Retina (tissue), 1 donor: ENCODE data around the gene ATP1B3.
"Not testable (repeated sequence)": the region's sequence is repeated elsewhere in the genome, so short reads cannot be mapped to it uniquely, and the experiment has no call there.

ENCODE experiments used
- DNase-seq: peaks from one replicate; pipeline ENCODE4 v3.0.0-alpha.2; 2016

Gene ATP1B3

GRCh38 chr3:141909408-141909807 lies 33.0 kb downstream of the ATP1B3 start:
- no peak for DNase-seq

- DNase-seq: not testable (repeated sequence)
These were observed 33.5 kb downstream of the ATP1B3 start for GRCh38 chr3:141909986-141910385.

DNA sequence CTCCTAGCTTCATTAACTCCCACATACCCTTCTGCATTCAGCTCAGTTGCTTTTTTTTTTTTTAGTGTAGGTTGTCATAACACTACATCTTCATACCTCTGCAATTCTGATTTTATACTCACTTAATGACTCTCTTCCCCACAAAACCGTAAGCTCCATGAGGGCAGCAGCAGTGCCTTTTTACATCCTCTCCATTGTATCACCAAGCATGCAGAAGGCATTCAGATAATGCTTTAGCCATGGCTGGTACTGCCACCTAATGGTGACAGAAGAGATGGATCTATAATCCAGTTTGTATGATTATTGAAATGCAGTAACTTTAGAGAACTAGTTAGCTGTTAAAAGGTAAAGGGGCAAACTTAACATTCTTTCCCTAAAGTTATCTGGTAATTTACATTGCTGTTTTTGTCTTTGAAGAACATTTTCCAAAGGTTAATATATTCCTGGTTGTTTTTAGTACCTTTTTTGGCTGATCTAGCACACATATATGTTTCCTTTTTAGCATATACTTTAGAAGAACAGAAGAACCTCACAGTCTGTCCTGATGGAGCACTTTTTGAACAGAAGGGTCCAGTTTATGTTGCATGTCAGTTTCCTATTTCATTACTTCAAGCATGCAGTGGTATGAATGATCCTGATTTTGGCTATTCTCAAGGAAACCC lies 36.8 kb downstream of the ATP1B3 start:
- no peak for DNase-seq

- DNase-seq: no peak
These were observed 37.9 kb downstream of the ATP1B3 start for GRCh38 chr3:141914311-141914710.

DNA sequence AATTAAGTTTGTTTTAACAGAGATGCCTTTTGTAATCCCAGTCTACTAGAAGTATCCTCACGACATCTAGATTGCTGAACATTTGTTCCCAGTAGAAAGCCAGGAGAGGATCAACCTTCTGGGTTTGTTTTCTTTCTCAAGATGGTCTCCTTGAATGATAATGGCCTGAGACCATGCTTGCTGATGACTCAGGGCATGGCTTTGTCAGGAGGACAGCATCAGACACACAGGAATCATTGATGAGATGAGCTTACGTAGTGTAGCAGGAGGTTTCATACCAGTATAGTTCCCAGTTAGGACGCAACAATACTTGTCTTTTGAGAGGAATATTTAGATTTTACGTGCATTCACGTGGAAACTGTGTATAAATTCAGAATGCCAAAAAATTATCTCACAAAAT lies 38.6 kb downstream of the ATP1B3 start:
- DNase-seq: no peak

DNA sequence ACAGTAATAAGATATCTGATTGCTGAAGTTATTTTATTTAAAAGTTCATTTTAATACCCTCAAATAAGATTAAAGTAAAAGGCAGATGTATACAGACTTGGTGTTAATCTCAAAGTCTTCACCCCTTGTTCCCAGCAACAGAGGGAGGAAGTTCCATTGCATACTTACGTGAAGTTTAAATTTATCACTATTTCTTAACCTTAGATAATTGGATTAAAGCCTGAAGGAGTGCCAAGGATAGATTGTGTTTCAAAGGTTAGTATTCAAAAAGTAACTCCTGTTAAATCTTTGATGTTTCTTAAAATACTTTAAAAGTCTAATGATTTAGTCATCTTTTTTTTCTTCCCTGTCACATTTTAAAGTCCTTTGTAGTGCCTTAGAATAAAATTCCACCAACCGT lies 39.3 kb downstream of the ATP1B3 start:
- DNase-seq: no peak

- DNase-seq: no peak
These were observed 44.3 kb downstream of the ATP1B3 start for GRCh38 chr3:141920701-141921100.

GRCh38 chr3:141921316-141921715 lies 44.9 kb downstream of the ATP1B3 start:
- no peak for DNase-seq

GRCh38 chr3:141925677-141926076 lies 49.2 kb downstream of the ATP1B3 start:
- DNase-seq: not testable (repeated sequence)

DNA sequence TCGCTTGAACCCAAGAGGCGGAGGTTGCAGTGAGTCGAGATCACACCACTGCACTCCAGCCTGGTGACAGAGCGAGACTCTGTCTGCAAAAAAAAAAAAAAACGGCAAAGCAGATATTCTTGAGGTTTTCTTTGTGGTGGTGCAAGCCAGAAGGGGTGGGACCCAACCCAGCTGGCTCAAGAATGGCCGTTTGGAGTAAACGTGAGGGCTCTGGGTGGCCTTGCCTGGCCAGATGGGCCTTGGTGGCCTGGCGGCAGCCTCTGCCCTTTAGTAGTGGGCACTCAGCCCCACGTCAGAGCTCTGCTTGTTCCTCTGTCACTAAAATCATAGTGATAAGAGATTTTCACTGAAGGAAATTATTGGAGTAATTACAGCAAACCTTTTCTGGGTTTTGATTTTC lies 50.5 kb downstream of the ATP1B3 start:
- DNase-seq: no peak

- DNase-seq: no peak
These were observed 52.3 kb downstream of the ATP1B3 start for GRCh38 chr3:141928631-141929270.

GRCh38 chr3:141929341-141929995 lies 53.0 kb downstream of the ATP1B3 start:
- DNase-seq: no peak

GRCh38 chr3:141930801-141931200 lies 54.4 kb downstream of the ATP1B3 start:
- DNase-seq: no peak

- no peak for DNase-seq
These were observed 57.2 kb downstream of the ATP1B3 start for GRCh38 chr3:141933421-141934300.

- no peak for DNase-seq
These were observed 57.9 kb downstream of the ATP1B3 start for GRCh38 chr3:141934354-141934753.

DNA sequence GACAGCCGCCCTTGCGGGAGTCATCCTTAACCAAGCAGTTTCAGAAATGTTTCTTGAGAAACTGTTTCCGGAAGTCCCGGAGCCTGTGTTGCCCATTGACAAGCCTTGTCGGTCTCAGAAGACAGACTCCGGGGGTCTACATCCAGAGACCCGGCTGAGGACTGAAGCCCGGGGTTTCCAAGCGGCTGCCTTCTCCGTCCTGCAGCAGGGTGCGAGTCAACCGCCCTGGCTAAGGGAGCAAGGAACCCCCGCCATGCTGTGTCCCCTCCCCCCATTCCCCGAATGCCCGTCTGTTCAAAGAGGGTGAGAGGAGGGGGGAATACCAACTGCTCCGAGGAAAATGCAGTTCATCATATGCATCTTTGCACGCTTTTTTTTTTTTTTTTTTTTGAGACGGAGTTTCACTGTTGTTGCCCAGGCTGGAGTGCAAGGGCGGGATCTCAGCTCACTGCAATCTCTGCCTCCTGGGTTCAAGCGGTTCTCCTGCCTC lies 61.6 kb downstream of the ATP1B3 start:
- DNase-seq: no peak

- no peak for DNase-seq
These were observed 63.3 kb downstream of the ATP1B3 start for GRCh38 chr3:141939759-141940158.

DNA sequence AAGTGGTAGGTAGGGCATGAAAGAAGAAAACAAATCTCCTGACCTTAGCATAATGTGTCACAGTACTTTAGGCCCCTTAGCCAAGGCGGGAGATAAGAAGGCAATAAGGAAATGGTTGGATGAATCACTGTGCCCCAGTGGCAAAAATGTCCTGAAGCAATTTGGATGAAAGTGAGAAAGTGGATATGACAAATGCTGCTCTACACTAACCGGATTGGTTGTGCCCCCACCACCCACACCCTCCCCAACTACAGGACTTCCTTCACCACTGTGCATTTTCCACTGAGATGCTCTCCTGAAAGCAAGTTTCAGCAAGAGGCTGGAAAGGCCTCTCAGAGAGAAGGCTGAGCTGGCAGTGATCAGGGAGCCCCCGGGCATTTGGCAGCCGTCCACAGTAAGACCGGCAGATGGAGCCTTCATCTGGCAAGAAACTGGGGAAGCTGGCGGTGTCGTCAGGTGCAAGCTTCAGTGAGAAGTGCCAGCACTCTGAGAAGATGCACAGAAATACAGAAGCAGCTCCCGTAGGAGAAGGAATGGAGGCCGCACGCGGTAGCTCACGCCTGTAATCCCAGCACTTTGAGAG lies 63.8 kb downstream of the ATP1B3 start:
- DNase-seq: no peak

- no peak for DNase-seq
These were observed 64.7 kb downstream of the ATP1B3 start for GRCh38 chr3:141941093-141941492.

DNA sequence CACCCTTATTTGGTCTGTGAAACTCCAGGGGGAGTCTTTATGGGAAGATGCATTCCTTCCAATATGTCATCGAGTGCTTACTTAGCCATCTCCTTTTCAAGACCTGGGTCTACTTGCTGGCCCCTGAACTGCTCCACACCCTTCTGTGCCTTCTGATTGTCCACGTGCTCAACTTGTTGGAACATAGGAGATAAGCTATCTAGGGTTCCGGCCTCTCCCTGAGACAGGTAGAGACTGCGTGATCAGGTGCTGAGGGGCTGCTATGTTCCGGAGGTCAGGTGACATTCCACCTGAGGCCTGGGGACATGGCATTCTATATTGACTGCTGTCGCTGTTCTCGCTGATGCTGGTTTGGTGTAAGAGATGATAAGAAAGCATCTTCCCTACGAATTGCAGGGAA lies 65.6 kb downstream of the ATP1B3 start:
- no peak for DNase-seq

DNA sequence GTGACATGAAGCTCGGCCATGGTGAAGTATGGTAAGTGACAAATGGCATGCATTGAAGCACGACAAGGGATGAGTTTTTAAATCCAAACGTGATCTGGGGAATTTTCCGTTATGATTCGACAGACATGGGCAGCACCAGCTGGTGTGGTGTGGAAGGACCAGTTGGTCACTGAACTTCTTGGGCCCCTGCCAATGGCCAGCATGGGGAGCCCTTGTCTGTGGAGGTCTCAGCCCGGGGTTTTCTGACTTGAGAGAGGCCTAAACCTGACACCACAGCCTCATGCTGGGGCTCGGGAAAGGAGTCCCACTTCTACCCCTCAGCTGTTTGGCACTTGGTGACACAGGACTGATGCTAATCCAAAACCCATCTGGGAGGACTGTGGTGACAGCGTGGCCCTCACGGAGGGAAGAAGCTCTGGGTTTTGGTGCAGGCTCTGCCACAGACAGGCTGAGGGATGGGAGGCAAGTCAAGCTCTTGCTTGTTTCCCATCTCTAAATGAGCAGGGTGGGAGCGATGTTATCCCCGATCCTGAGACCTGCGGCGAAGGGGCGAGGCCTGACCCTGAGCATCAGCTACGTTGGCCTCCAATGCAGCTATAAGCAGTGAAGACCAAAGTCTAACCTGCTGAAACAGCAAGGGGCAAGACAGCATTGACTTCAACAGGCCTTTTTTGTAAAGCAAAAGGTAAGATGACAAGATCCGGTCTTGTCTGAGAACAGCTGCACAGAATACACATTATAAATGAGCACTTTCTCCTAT lies 69.5 kb downstream of the ATP1B3 start:
- DNase-seq: no peak

DNA sequence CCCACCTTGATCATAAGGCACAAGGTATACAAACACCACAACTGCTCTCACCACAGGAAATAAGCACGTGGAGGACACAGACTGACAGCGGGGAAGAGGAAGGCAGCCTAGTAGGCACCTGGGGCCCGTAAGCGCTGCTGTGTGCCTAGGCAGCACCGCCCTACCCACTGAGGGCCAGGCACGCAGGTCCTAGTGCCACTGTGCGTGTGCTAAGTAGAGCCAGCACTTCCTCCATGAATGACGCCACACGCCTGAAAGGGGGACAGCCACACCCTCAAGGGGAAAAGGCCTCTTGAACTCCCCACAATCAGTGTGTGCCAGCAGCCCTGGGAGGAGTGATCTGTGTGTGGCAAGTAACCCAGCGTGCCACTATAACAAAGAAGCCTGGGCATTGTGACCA lies 73.0 kb downstream of the ATP1B3 start:
- no peak for DNase-seq
